Panc1 (cell line): ENCODE results near the gene RBM5.

Experiments used
- CTCF ChIP-seq: fragments of 450-650 bp; IDR thresholded peaks from 2 replicates; pipeline ENCODE4 v1.5.1; 2017; ENCODE audit warnings: mild to moderate bottlenecking
- SIN3A ChIP-seq: IDR thresholded peaks from 2 replicates; pipeline ENCODE4 v1.6.1; 2012; ENCODE audit warnings: low read depth, mild to moderate bottlenecking, low read length, moderate library complexity, borderline replicate concordance; ENCODE audit not compliant: insufficient read depth
- TF ChIP-seq, protein P1 (sequence below), 2 experiments: IDR thresholded peaks; 2 replicates each; pipeline ENCODE4 v1.6.1; 2011 to 2012; ENCODE audit warnings: low read depth in 2 of 2, control low read depth in 1 of 2, low read length in 1 of 2, mild to moderate bottlenecking in 1 of 2, moderate library complexity in 1 of 2; ENCODE audit not compliant: insufficient read depth in 1 of 2

DNA sequence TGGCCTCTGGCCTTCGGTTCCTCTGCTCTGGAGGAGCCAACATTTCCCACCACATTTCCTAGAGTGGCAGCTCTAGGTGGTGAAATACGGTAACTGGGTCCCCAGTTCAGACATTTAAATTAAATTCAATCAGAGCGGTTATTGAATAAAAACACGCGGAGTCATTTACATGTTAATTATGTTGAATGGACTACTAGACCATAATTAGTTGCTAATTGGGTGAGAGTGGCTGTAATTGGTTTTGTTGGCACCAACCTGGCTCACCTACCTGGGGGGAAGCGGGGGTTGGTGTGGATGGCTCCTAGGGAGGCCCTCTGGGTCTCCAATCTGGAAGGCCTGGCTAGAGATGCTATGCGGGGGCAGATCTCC is 79.1 kb downstream of the RBM5 start:
- TF ChIP-seq CTCF, result no peak
- no peak for TF ChIP-seq SIN3A
- TF ChIP-seq, protein P1, sequence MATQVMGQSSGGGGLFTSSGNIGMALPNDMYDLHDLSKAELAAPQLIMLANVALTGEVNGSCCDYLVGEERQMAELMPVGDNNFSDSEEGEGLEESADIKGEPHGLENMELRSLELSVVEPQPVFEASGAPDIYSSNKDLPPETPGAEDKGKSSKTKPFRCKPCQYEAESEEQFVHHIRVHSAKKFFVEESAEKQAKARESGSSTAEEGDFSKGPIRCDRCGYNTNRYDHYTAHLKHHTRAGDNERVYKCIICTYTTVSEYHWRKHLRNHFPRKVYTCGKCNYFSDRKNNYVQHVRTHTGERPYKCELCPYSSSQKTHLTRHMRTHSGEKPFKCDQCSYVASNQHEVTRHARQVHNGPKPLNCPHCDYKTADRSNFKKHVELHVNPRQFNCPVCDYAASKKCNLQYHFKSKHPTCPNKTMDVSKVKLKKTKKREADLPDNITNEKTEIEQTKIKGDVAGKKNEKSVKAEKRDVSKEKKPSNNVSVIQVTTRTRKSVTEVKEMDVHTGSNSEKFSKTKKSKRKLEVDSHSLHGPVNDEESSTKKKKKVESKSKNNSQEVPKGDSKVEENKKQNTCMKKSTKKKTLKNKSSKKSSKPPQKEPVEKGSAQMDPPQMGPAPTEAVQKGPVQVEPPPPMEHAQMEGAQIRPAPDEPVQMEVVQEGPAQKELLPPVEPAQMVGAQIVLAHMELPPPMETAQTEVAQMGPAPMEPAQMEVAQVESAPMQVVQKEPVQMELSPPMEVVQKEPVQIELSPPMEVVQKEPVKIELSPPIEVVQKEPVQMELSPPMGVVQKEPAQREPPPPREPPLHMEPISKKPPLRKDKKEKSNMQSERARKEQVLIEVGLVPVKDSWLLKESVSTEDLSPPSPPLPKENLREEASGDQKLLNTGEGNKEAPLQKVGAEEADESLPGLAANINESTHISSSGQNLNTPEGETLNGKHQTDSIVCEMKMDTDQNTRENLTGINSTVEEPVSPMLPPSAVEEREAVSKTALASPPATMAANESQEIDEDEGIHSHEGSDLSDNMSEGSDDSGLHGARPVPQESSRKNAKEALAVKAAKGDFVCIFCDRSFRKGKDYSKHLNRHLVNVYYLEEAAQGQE (IDR thresholded peaks at IDR 0.05; ENCODE audit: insufficient read depth in 1 of 2, low read depth in 2 of 2, low read length in 1 of 2), result no peak
